Measurements from ENCODE around the gene HOPX. TPM values are rescaled to one million over a fixed set of nuclear protein-coding genes. Genes with fewer than 3 reads are reported as not detected.

Gene HOPX
- total and polyA plus RNA-seq, 2 experiments from 2014 or later, result not detected

DNA sequence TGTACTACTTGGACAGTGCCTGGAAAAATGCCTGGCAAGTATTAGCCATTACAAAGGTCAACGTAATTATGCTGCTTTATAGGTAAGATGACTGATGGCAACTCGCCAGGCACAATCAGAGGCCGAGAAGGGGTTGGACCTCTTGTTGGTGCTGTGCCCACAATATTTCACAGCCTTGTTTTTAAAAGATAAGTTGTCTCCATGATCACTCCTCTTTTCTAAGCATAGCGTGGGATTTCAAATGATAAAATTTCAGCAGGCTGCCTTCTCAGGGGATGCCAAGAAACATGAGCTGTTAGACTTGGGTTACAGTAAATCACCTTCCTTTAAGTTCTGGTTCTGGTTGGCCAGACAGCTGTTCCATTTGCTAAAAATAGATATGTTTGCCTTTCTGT, 26.9 kb downstream of the HOPX start (continued):
- TF ChIP-seq ZNF462 (CRISPR knock-in tag; IDR thresholded peaks at IDR 0.05), result no peak

DNA sequence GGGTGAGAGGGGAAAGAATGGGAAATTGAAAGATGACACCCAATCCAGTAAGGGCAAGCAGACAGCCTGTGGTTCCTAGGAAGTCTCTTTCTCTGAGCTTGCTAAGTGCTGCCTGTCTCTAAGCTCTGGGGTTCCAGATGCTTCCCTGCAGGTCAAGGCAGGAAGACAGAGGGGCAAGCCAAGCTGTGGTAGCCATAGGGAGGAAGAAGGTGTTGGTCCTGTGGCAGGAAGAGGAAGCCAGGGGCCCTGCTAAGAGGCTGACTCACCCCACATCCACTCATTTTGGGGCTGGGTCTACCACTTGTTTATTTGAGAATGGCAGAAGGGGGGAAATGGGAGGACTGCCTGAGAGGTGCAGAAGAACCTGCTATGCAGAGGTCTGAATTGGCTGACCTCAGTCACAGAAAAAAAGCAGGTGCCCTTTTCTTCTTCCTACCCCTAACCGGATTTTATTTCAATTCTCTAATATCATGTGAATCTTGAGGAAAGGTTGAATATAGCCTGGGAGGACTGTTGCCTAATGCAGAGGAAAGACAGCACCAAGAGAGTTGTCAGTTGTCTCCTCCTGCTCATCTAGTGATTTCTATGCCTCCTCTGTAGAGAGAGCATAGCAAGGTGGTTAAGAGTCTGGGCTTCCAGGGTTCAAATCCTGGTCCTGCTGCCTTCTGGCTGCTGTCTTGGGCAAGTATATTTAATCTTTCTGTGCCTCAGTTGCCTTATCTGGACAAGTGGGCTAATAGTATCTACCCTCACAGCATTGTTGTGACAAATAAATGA, 27.4 kb downstream of the HOPX start:
- DNase-seq (ENCODE audit: low spot score) (peak; percentile 9), ATAC-seq (no peak)
- Mint-ChIP-seq H3K4me1 (peaks cover 13% of the 10 kb centered on the region; the same call in 2 of the 3 replicates), H3K4me3 (no peak overlapping the region), H3K27ac (no peak overlapping the region), H3K36me3 (ENCODE audit: low read depth) (no peaks in the 10 kb centered on the region), H3K27me3 (ENCODE audit: insufficient read depth, low read depth, poor library complexity) (peaks cover 52% of the 10 kb centered on the region), H3K9me3 (peaks cover 2% of the 10 kb centered on the region; the same call in 2 of the 3 replicates)
- Histone ChIP-seq H3K4me1 (ENCODE audit: insufficient read depth) (peaks cover 6% of the 10 kb centered on the region; the same call in 1 of the 2 replicates), H3F3A (replicated peaks; ENCODE audit: low read depth) (no peaks in the 10 kb centered on the region), H3K27me3 (ENCODE audit: insufficient read depth) (peaks cover 79% of the 10 kb centered on the region), H3K27ac (ENCODE audit: low read depth) (no peak overlapping the region), H3K4me2 (no peak overlapping the region), H3K79me2 (replicated peaks; ENCODE audit: insufficient read depth) (no peaks in the 10 kb centered on the region), H4K20me1 (replicated peaks; ENCODE audit: insufficient read depth) (peaks cover 16% of the 10 kb centered on the region), H3K4me3 (no peak overlapping the region), H3K9me2 (ENCODE audit: insufficient read depth) (no peaks in the 10 kb centered on the region), H3K36me3 (ENCODE audit: insufficient read depth) (no peaks in the 10 kb centered on the region), H2AFZ (no peak overlapping the region)
- TF ChIP-seq POLR2AphosphoS5 (IDR thresholded peaks at IDR 0.05; ENCODE audit: low read depth) (no peak), ZNF114 (CRISPR knock-in tag; IDR thresholded peaks at IDR 0.05) (no peak), JUNB (IDR thresholded peaks at IDR 0.05; ENCODE audit: unreplicated experiment) (no peak)
- TF ChIP-seq, protein P1, sequence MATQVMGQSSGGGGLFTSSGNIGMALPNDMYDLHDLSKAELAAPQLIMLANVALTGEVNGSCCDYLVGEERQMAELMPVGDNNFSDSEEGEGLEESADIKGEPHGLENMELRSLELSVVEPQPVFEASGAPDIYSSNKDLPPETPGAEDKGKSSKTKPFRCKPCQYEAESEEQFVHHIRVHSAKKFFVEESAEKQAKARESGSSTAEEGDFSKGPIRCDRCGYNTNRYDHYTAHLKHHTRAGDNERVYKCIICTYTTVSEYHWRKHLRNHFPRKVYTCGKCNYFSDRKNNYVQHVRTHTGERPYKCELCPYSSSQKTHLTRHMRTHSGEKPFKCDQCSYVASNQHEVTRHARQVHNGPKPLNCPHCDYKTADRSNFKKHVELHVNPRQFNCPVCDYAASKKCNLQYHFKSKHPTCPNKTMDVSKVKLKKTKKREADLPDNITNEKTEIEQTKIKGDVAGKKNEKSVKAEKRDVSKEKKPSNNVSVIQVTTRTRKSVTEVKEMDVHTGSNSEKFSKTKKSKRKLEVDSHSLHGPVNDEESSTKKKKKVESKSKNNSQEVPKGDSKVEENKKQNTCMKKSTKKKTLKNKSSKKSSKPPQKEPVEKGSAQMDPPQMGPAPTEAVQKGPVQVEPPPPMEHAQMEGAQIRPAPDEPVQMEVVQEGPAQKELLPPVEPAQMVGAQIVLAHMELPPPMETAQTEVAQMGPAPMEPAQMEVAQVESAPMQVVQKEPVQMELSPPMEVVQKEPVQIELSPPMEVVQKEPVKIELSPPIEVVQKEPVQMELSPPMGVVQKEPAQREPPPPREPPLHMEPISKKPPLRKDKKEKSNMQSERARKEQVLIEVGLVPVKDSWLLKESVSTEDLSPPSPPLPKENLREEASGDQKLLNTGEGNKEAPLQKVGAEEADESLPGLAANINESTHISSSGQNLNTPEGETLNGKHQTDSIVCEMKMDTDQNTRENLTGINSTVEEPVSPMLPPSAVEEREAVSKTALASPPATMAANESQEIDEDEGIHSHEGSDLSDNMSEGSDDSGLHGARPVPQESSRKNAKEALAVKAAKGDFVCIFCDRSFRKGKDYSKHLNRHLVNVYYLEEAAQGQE (IDR thresholded peaks at IDR 0.05; ENCODE audit: unreplicated experiment), result no peak
